NT2/D1 (cell line): ENCODE results near the gene SMDT1.

Source experiments
- SUZ12 ChIP-seq: IDR thresholded peaks from 2 replicates; pipeline ENCODE4 v1.6.1; 2011; ENCODE audit not compliant: insufficient read length, insufficient read depth; ENCODE audit errors: extremely low read depth
- YY1 ChIP-seq: IDR thresholded peaks from 2 replicates; pipeline ENCODE4 v1.6.1; 2011; ENCODE audit not compliant: insufficient read length, insufficient read depth
- ZNF274 ChIP-seq: IDR thresholded peaks from 2 replicates; pipeline ENCODE4 v1.6.1; 2011; ENCODE audit warnings: mild to moderate bottlenecking, low read depth, low read length

GRCh38 chr22:42033263-42034181, 46.0 kb upstream of the SMDT1 start:
- no peak for TF ChIP-seq SUZ12
- no peak for TF ChIP-seq YY1
- no peak for TF ChIP-seq ZNF274
